GM13976 (cell line): ENCODE results near the gene IL1R1.

Experiments
- DNase-seq: peaks from one replicate; pipeline ENCODE4 v3.0.0; 2012; ENCODE audit warnings: low spot score
- CTCF ChIP-seq: IDR thresholded peaks from 2 replicates; pipeline ENCODE4 v1.5.1; 2012; ENCODE audit warnings: borderline replicate concordance, mild to moderate bottlenecking; ENCODE audit not compliant: insufficient read depth; ENCODE audit errors: extremely low read depth, missing control alignments, control extremely low read depth
- in situ Hi-C: fragments of 300-500 bp; cut with MboI; formaldehyde crosslinking; loops from one replicate; pipeline ENCODE4 v1.12.0; 2022; ENCODE audit warnings: low sequenced_read_pairs, mixed read lengths, inconsistent platforms; ENCODE audit not compliant: unreplicated experiment

IL1R1 gene

GRCh38 chr2:102186791-102187495 is 44.4 kb downstream of the IL1R1 start, which contains the start of gene IL1RL2:
IL1RL2 (plus strand) TSS chr2:102187023; CDS start chr2:102187868, 845 bp downstream.
- TF ChIP-seq CTCF: no peak
- in situ Hi-C loops: no loop called here
- DNase-seq: peak; percentile 15

GRCh38 chr2:102187496-102188150 is 45.1 kb downstream of the IL1R1 start:
- peak; percentile 27 for DNase-seq
- in situ Hi-C loops: no loop called here
- no peak for TF ChIP-seq CTCF

- TF ChIP-seq CTCF: no peak
- no peak for DNase-seq
- in situ Hi-C loops: no loop called here
Observed at GRCh38 chr2:102190430-102191107, 48.0 kb downstream of the IL1R1 start.

GRCh38 chr2:102191501-102191900 is 49.0 kb downstream of the IL1R1 start:
- TF ChIP-seq CTCF: no peak
- DNase-seq: no peak
- in situ Hi-C loops: no loop called here

- no peak for DNase-seq
- no peak for TF ChIP-seq CTCF
- in situ Hi-C loops: no loop called here
Observed at GRCh38 chr2:102193074-102193473, 50.5 kb downstream of the IL1R1 start.

GRCh38 chr2:102194609-102195268 is 52.2 kb downstream of the IL1R1 start:
- in situ Hi-C loops: no loop called here
- DNase-seq: no peak
- TF ChIP-seq CTCF: no peak
